Medulla oblongata (tissue), 1 donor: ENCODE measurements around the gene ADGRG3.
"Not testable (repeated sequence)": the region's sequence is repeated elsewhere in the genome, so short reads cannot be mapped to it uniquely, and the experiment has no call there.

Experiments
- DNase-seq: peaks from one replicate; pipeline ENCODE4 v3.0.0-alpha.2; 2015; ENCODE audit errors: extremely low spot score

Gene ADGRG3

GRCh38 chr16:57713596-57713995 lies 45.5 kb downstream of the ADGRG3 start:
- DNase-seq = no peak

- DNase-seq = no peak
These were observed 45.9 kb downstream of the ADGRG3 start for GRCh38 chr16:57714047-57714446.

GRCh38 chr16:57720142-57720575 lies 52.1 kb downstream of the ADGRG3 start:
- DNase-seq = peak; percentile 56

GRCh38 chr16:57721356-57722209 lies 53.5 kb downstream of the ADGRG3 start:
- DNase-seq = no peak

GRCh38 chr16:57722210-57722499 lies 54.0 kb downstream of the ADGRG3 start:
- DNase-seq = no peak

- DNase-seq = no peak
These were observed 54.5 kb downstream of the ADGRG3 start for GRCh38 chr16:57722651-57723050.

GRCh38 chr16:57723170-57723569 lies 55.1 kb downstream of the ADGRG3 start:
- DNase-seq = no peak

GRCh38 chr16:57724531-57724930 lies 56.4 kb downstream of the ADGRG3 start:
- no peak for DNase-seq

- no peak for DNase-seq
These were observed 57.0 kb downstream of the ADGRG3 start for GRCh38 chr16:57725151-57725550.

GRCh38 chr16:57725554-57725953 lies 57.4 kb downstream of the ADGRG3 start:
- DNase-seq = no peak

GRCh38 chr16:57725976-57726375 lies 57.9 kb downstream of the ADGRG3 start:
- DNase-seq = no peak

GRCh38 chr16:57726433-57726947 lies 58.4 kb downstream of the ADGRG3 start:
- no peak for DNase-seq

GRCh38 chr16:57727610-57728009 lies 59.5 kb downstream of the ADGRG3 start:
- DNase-seq = no peak

GRCh38 chr16:57728336-57729181 lies 60.5 kb downstream of the ADGRG3 start:
- no peak for DNase-seq

- no peak for DNase-seq
These were observed 61.0 kb downstream of the ADGRG3 start for GRCh38 chr16:57729182-57729484.

- not testable (repeated sequence) for DNase-seq
These were observed 61.7 kb downstream of the ADGRG3 start for GRCh38 chr16:57729852-57730251.

GRCh38 chr16:57730771-57731730 lies 62.9 kb downstream of the ADGRG3 start:
- DNase-seq = no peak

GRCh38 chr16:57732037-57732436 lies 63.9 kb downstream of the ADGRG3 start:
- no peak for DNase-seq

- DNase-seq = no peak
These were observed 64.6 kb downstream of the ADGRG3 start for GRCh38 chr16:57732714-57733113.

GRCh38 chr16:57734308-57734924 lies 66.3 kb downstream of the ADGRG3 start:
- no peak for DNase-seq
